Stimulated activated effector memory CD8-positive, alpha-beta T cell treated with anti-CD3 and anti-CD28 coated beads, Interleukin-12 subunit alpha, Interleukin-12 subunit beta, amount 100 ng/mL, for 72 hours (primary cell): Measurements from ENCODE around the gene C16orf89.
"Not testable (repeated sequence)": the region's sequence is repeated elsewhere in the genome, so short reads cannot be mapped to it uniquely, and the experiment has no call there.

Experiments used
- ATAC-seq: fragments of 150-1000 bp; cut with Tn5 transposase; 2 replicates; pipeline ENCODE4 v1.10.0; 2021
- DNase-seq, 2 donors: peaks; one replicate each; pipeline ENCODE4 v3.0.0; 2021 to 2022; ENCODE audit warnings: low spot score in 2 of 2
- H3K27ac Mint-ChIP-seq: one replicate; pipeline ENCODE4 v1.8.0; 2022; ENCODE audit warnings: mild to moderate bottlenecking, mixed read lengths
- H3K36me3 Mint-ChIP-seq: one replicate; pipeline ENCODE4 v1.8.0; 2022; ENCODE audit warnings: mild to moderate bottlenecking, mixed read lengths
- H3K4me1 Mint-ChIP-seq: one replicate; pipeline ENCODE4 v1.8.0; 2022; ENCODE audit warnings: mixed read lengths
- H3K4me3 Mint-ChIP-seq: one replicate; pipeline ENCODE4 v1.8.0; 2022; ENCODE audit warnings: mild to moderate bottlenecking, mixed read lengths
- H3K9me3 Mint-ChIP-seq: one replicate; pipeline ENCODE4 v1.8.0; 2022; ENCODE audit warnings: mixed read lengths

C16orf89 gene

DNA sequence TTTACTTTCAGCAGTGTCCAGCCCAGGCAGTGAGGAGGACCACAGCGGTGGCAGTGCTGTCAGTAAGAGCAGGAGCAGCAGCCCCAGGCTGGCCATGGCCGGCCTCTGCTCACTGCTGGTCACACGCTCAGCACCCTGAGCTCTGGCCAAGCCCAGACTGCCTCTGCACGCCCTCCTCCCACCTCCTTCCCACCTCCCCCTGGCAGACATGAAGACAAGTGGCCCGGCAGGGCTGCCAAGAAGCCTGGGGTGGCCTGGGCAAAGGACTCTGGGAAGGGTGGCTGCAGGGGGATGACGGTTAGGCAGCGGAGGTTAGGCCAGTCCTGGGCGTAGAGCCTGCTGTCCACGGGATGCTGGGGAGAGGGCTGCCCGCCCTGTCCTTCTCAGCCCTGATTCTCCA is at the start of gene C16orf89:
TSS of gene C16orf89 (minus strand) at position 144 of the 400 bp plus-strand sequence. CDS start at position 96, 48 bp downstream.
- DNase-seq (no peak), ATAC-seq (peak; percentile 28)
- H3K27ac Mint-ChIP-seq = no peak within 1 kb of the TSS
- H3K9me3 Mint-ChIP-seq = no peaks in the 10 kb centered on the region
- H3K4me1 Mint-ChIP-seq = peaks cover 3% of the 10 kb centered on the region
- no peak within 1 kb of the TSS for H3K4me3 Mint-ChIP-seq
- H3K36me3 Mint-ChIP-seq = no peaks in the 10 kb centered on the region

DNA sequence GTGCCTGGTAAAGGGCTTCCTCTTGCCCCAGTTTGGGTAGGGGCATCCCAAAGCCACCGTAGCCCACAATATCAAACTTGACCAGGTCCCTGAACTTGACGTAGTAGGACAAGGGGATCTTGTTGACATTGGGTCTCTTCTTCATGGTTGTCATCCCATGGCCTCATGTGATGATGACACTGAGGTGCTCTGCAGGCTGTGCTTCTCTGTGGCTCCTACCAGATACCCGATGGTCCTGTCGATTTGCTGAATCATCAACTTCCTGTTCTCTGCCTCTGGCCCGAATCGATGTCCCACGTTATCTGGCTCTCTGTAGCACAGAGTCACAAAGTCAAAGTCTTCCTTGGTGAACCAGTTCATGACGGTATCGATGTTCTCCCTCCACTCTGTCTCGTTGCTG is 45.2 kb upstream of the C16orf89 start:
- H3K4me1 Mint-ChIP-seq, ATAC-seq, H3K36me3 Mint-ChIP-seq, H3K4me3 Mint-ChIP-seq, H3K9me3 Mint-ChIP-seq, DNase-seq, H3K27ac Mint-ChIP-seq: not testable (repeated sequence)

- ATAC-seq = no peak
- DNase-seq = no peak
- Mint-ChIP-seq H3K36me3 (no peaks in the 10 kb centered on the region), H3K4me3 (no peak overlapping the region), H3K9me3 (no peaks in the 10 kb centered on the region), H3K4me1 (peaks cover 5% of the 10 kb centered on the region), H3K27ac (no peak overlapping the region)
Measured at GRCh38 chr16:5108505-5109158, 42.9 kb upstream of the C16orf89 start.

DNA sequence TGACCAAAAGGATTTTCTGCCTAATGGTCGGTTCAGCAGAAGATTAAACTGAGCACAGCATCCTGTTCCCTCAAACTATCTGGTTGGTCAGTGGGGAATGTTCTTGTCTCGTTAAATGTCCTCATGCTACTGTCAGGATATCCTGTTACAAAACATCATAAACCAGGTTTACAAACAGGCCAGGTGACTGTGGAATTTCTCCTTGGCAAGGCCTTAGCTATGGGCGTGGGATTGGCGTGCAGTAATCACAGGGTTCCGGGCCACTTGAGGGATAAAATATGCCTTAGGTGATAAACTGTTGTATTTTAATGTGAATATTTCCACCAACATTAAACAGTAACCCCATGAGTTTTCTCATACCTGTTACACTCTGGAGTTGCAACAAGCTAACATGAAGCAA is 39.3 kb upstream of the C16orf89 start:
- not testable (repeated sequence) for H3K4me3 Mint-ChIP-seq, H3K27ac Mint-ChIP-seq, H3K9me3 Mint-ChIP-seq, H3K36me3 Mint-ChIP-seq, H3K4me1 Mint-ChIP-seq, DNase-seq, ATAC-seq

GRCh38 chr16:5103296-5104032 is 37.7 kb upstream of the C16orf89 start:
- ATAC-seq, H3K4me1 Mint-ChIP-seq, H3K27ac Mint-ChIP-seq, H3K9me3 Mint-ChIP-seq, DNase-seq, H3K36me3 Mint-ChIP-seq, H3K4me3 Mint-ChIP-seq: not testable (repeated sequence)

GRCh38 chr16:5099174-5099573 is 33.4 kb upstream of the C16orf89 start:
- not testable (repeated sequence) for ATAC-seq
- peak overlapping the region; percentile 83 for H3K4me3 Mint-ChIP-seq

GRCh38 chr16:5098221-5099159 is 32.7 kb upstream of the C16orf89 start:
- H3K4me1 Mint-ChIP-seq = peaks cover 19% of the 10 kb centered on the region
- peak overlapping the region; percentile 83 for H3K27ac Mint-ChIP-seq
- H3K36me3 Mint-ChIP-seq, ATAC-seq, H3K9me3 Mint-ChIP-seq: not testable (repeated sequence)
- peak; percentile 69 to 87 for DNase-seq
- H3K4me3 Mint-ChIP-seq = peak overlapping the region; percentile 83

More at GRCh38 chr16:5099174-5099573, 33.4 kb upstream of the C16orf89 start:
- H3K4me1 Mint-ChIP-seq = peaks cover 14% of the 10 kb centered on the region
- H3K27ac Mint-ChIP-seq, H3K9me3 Mint-ChIP-seq, H3K36me3 Mint-ChIP-seq, DNase-seq: not testable (repeated sequence)

DNA sequence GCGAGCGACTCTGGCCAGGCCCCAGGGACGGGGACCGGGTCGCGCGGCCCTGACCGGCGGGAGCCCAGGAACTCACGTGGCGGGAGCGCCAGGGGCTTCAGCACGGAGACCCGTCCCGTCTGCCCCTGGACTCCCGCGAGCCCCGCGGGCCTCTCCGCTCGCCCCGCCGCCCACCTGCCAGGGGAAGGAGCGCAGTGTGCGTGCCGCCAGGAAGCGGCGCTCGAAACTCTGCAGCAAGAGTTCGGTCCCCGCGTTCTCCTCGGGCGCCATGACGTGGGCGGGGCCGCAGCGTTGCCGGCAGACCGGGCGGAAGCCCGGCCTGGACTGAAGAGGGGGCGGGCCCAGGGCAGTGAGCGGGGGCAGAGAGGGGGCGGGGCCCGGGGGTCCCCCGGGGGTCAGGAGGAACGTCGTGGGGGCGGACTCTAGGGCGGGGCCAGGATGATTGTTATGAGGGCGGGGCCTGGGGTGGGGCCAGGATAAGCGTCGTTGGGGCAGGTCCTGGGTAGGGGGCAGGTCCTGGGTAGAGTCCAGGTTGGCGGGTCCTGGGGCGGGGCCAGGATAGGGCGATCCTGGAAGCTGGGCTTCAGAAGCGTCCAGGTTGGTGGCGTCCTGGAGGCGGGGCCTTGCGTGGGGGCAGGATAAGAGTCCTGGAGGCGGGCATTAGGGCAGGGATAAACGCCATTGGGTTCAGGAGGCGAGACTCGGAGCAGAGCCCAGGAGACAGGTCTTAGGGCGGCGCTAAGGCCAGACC is 31.9 kb upstream of the C16orf89 start, which contains the start of gene EEF2KMT:
TSS of gene EEF2KMT (minus strand) at position 326 of the 751 bp plus-strand sequence. CDS start at position 270, 56 bp downstream.
- peak within 1 kb of the TSS; percentile 83 for H3K27ac Mint-ChIP-seq
- H3K4me1 Mint-ChIP-seq = peaks cover 19% of the 10 kb centered on the region
- ATAC-seq (peak; percentile 98), DNase-seq (peak; percentile 87 to 98)
- H3K36me3 Mint-ChIP-seq, H3K9me3 Mint-ChIP-seq: not testable (repeated sequence)
- H3K4me3 Mint-ChIP-seq = peak within 1 kb of the TSS; percentile 83

- peaks cover 24% of the 10 kb centered on the region for H3K4me1 Mint-ChIP-seq
- DNase-seq = peak in 1 of 2 donors; percentile 22
- not testable (repeated sequence) for ATAC-seq, H3K9me3 Mint-ChIP-seq
- peaks cover 15% of the 10 kb centered on the region for H3K36me3 Mint-ChIP-seq
- H3K4me3 Mint-ChIP-seq = peak overlapping the region; percentile 83
- peak overlapping the region; percentile 83 for H3K27ac Mint-ChIP-seq
Measured at GRCh38 chr16:5097061-5097469, 31.3 kb upstream of the C16orf89 start.

DNA sequence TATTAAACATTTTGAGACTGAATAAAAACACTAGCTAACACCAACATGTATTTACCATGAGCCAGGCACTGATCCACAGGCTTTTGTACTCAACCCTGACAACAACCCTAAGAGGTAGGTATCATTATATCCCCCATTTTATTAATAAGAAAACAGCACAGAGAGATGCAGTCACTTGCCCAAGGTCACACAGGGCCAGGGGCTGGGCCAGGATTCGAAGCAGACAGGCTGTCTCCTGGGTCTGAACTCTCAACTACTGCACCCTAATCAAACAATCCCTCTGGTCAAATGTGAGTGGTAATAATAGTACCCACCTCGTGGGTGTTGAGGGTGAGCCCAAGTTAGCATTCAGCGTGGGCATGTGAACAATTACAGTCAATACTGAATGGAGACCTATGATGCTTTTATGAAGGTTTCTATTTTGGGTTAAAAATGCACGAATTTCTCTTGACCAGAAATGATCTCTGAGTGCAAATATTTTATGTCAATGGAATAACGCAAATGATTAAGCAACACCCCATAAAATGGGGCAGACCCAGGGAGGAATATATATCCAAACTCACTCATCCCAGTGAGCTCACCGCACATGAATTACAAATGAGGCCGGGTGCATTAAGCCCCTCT is 30.8 kb upstream of the C16orf89 start:
- H3K4me3 Mint-ChIP-seq = peak overlapping the region; percentile 83
- H3K4me1 Mint-ChIP-seq = peaks cover 27% of the 10 kb centered on the region
- H3K9me3 Mint-ChIP-seq, DNase-seq, ATAC-seq: not testable (repeated sequence)
- H3K36me3 Mint-ChIP-seq = peaks cover 16% of the 10 kb centered on the region
- H3K27ac Mint-ChIP-seq = peak overlapping the region; percentile 83

DNA sequence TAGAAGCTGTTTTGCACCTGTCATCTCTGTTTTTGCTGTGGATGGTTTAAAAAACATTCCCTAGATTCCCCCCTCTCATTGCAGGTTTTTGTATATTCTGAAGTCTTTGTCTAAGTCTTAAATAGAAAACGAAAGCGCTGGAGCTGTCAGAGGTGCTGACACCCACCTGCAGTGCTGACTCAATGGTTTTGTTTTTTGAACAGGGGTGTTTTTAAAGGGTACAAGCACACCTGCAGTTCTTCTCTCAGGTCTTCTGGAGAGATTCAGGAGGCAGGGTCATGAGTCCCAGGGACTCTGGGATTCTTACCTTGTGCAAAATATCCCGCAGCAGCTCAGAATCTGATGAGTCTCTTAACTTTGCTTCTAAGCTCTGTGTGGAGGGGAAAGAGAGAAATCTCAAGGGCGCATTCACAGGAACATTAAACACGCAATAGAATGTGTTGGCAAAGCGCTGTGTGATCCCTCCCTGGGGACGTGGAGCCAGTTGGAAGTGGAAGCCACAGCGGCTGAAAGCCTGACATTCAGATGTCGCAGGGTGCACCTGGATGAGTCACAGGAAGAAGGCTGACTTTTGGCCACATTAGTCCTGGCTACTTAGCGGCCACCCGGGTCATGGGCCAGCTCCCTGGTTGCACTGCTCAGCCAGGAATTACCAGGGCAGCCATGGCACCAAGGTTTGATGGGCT is 29.5 kb upstream of the C16orf89 start:
- not testable (repeated sequence) for DNase-seq, ATAC-seq, H3K4me3 Mint-ChIP-seq, H3K27ac Mint-ChIP-seq, H3K9me3 Mint-ChIP-seq
- H3K4me1 Mint-ChIP-seq = peaks cover 27% of the 10 kb centered on the region
- peaks cover 25% of the 10 kb centered on the region for H3K36me3 Mint-ChIP-seq

DNA sequence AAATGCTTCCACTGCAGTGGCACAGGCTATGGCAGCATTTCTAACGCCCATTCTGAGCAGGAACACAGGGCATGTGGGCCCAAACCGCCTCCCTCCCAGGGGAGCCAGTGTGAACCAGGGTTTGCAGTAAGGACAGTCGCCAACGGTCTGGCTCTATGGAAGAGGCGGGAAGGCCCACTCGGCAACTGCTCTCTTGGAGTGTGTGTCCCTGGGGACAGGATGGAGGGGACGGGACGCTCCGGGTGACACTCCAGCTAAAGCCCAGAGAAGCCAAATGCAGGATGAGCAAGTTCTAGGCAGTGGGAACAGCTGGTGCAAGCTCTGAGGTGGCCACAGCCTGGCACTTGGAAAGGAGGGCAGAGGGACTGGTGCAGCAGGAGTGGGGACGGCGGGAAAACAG is 28.0 kb upstream of the C16orf89 start:
- not testable (repeated sequence) for H3K9me3 Mint-ChIP-seq, DNase-seq, H3K4me3 Mint-ChIP-seq, H3K27ac Mint-ChIP-seq, ATAC-seq
- peaks cover 25% of the 10 kb centered on the region for H3K36me3 Mint-ChIP-seq
- H3K4me1 Mint-ChIP-seq = peaks cover 27% of the 10 kb centered on the region

- Mint-ChIP-seq H3K36me3 (peaks cover 28% of the 10 kb centered on the region), H3K4me1 (peaks cover 27% of the 10 kb centered on the region)
- DNase-seq, H3K9me3 Mint-ChIP-seq, H3K27ac Mint-ChIP-seq, ATAC-seq, H3K4me3 Mint-ChIP-seq: not testable (repeated sequence)
Measured at GRCh38 chr16:5093081-5093480, 27.3 kb upstream of the C16orf89 start.
